ENCODE measurements around the gene RNF166. TPM values are rescaled to one million over a fixed set of nuclear protein-coding genes. Genes with fewer than 3 reads are reported as not detected.

The RNF166 gene
- total RNA-seq, 1 donor from 2014 or later: 19.4 TPM

GRCh38 chr16:88696441-88696840, 9.8 kb downstream of the RNF166 start:
- TF ChIP-seq, protein P1, sequence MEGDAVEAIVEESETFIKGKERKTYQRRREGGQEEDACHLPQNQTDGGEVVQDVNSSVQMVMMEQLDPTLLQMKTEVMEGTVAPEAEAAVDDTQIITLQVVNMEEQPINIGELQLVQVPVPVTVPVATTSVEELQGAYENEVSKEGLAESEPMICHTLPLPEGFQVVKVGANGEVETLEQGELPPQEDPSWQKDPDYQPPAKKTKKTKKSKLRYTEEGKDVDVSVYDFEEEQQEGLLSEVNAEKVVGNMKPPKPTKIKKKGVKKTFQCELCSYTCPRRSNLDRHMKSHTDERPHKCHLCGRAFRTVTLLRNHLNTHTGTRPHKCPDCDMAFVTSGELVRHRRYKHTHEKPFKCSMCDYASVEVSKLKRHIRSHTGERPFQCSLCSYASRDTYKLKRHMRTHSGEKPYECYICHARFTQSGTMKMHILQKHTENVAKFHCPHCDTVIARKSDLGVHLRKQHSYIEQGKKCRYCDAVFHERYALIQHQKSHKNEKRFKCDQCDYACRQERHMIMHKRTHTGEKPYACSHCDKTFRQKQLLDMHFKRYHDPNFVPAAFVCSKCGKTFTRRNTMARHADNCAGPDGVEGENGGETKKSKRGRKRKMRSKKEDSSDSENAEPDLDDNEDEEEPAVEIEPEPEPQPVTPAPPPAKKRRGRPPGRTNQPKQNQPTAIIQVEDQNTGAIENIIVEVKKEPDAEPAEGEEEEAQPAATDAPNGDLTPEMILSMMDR (IDR thresholded peaks at IDR 0.05; ENCODE audit: unreplicated experiment): no peak
- Mint-ChIP-seq H3K4me3 (ENCODE audit: low read depth) (no peak overlapping the region), H3K4me1 (ENCODE audit: low read depth) (no peaks in the 10 kb centered on the region), H3K27me3 (no peaks in the 10 kb centered on the region), H3K36me3 (ENCODE audit: insufficient read depth) (peaks cover 2% of the 10 kb centered on the region), H3K9me3 (ENCODE audit: low read depth) (no peaks in the 10 kb centered on the region), H3K27ac (no peak overlapping the region)
- DNase-seq (ENCODE audit: low spot score, unreplicated experiment): no peak

- Mint-ChIP-seq H3K4me1 (ENCODE audit: low read depth) (no peaks in the 10 kb centered on the region), H3K36me3 (ENCODE audit: insufficient read depth) (peaks cover 2% of the 10 kb centered on the region), H3K27me3 (peaks cover 3% of the 10 kb centered on the region), H3K4me3 (ENCODE audit: low read depth) (no peak overlapping the region), H3K9me3 (ENCODE audit: low read depth) (no peaks in the 10 kb centered on the region), H3K27ac (no peak overlapping the region)
- TF ChIP-seq, protein P1 (IDR thresholded peaks at IDR 0.05; ENCODE audit: unreplicated experiment): no peak
- no peak for DNase-seq (ENCODE audit: low spot score, unreplicated experiment)
Measured at GRCh38 chr16:88695753-88696152, 10.5 kb downstream of the RNF166 start.

- Mint-ChIP-seq H3K27me3 (peaks cover 8% of the 10 kb centered on the region), H3K4me3 (ENCODE audit: low read depth) (no peak overlapping the region), H3K4me1 (ENCODE audit: low read depth) (no peaks in the 10 kb centered on the region), H3K9me3 (ENCODE audit: low read depth) (no peaks in the 10 kb centered on the region), H3K27ac (no peak overlapping the region), H3K36me3 (ENCODE audit: insufficient read depth) (peaks cover 2% of the 10 kb centered on the region)
- no peak for DNase-seq (ENCODE audit: low spot score, unreplicated experiment)
- TF ChIP-seq, protein P1 (IDR thresholded peaks at IDR 0.05; ENCODE audit: unreplicated experiment): no peak
Measured at GRCh38 chr16:88695218-88695617, 11.0 kb downstream of the RNF166 start.

DNA sequence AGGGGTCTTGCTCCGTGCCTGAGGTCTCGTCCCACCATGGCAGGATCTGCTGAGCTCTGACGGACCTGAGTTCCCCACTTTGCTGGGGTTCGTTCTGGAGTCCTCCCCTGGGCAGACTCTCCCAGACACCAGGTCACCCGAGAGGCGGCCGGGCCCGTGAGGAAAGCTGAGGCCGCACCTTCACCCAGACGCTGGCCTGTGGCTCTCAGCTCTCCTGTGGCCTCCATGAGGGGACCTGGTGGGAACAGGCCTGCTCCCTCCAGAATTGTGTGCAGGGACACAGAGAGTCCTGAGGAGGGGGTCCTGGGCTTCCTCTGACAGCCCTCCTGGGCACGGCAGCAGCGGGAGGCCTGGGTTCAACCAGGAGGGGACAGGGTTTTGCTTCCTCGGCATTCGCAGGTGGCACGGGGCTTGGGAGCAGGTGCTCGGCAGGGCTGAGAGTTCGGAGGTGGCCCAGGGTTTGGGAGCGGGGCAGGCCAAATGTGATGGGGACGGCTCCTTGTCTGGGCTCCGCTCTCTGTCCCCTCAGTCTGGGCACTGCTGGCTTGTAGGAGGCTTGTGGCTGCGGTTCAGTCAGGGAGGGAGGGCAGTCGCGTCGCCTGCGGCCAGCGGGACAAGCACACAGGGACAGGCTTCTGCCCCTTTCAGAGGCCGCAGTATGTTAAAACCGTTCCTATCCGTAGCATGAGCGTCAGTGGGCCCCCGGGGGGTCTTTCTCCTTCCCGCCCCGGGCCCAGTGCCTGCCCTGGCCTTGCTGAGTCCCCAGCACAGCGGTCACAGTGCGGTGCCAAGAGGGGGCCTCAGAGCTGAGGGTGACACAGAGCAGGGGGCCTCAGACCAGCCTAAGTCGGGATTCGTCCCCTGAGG, 11.8 kb downstream of the RNF166 start:
- no peaks in the 10 kb centered on the region for H3K9me3 Mint-ChIP-seq (ENCODE audit: low read depth)
- no peak for DNase-seq (ENCODE audit: low spot score, unreplicated experiment)
- H3K27ac Mint-ChIP-seq: no peak overlapping the region
- peaks cover 8% of the 10 kb centered on the region for H3K27me3 Mint-ChIP-seq
- H3K4me3 Mint-ChIP-seq (ENCODE audit: low read depth): no peak overlapping the region
- no peaks in the 10 kb centered on the region for H3K4me1 Mint-ChIP-seq (ENCODE audit: low read depth)
- H3K36me3 Mint-ChIP-seq (ENCODE audit: insufficient read depth): peaks cover 2% of the 10 kb centered on the region
- TF ChIP-seq, protein P1 (IDR thresholded peaks at IDR 0.05; ENCODE audit: unreplicated experiment): no peak

DNA sequence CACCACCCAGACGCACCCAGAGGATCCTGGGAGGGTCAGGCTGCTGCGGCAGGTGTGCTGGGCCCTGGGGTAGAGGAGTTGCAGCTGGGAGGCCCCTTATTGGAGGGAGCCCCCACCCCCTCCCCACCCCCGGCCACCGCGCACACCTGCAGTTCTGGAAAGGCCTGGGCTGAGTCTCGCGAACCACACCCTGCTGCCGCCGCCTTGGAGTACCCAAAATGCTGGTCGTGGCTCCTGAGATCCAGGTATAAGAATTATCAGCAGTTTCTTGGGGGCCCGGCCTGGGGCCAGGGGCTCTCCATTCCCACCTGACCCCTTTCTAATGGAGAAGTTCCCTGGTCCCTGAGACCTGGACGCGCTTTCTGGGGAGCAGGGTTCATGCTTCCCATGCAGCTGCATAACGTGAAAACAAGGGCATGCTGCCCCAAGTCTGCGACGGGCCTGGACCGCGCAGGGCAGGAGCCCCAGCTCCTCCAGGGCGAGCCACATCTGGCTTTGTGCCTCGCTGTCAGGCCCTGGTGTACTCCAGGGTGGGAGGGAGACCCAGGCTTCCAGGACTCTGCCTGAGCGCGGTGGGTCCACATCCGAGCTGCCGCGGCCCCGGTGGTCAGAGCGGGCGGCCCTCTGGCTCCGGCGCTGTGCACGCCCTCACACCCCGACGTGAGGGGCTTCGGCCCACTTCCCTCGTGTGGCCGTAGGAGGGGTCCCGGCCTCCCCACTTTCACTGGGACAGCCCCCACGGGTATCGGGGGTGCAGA, 12.6 kb downstream of the RNF166 start:
- Mint-ChIP-seq H3K9me3 (ENCODE audit: low read depth) (no peaks in the 10 kb centered on the region), H3K27ac (no peak overlapping the region), H3K4me3 (ENCODE audit: low read depth) (no peak overlapping the region), H3K4me1 (ENCODE audit: low read depth) (no peaks in the 10 kb centered on the region), H3K27me3 (peaks cover 15% of the 10 kb centered on the region), H3K36me3 (ENCODE audit: insufficient read depth) (peaks cover 2% of the 10 kb centered on the region)
- TF ChIP-seq, protein P1 (IDR thresholded peaks at IDR 0.05; ENCODE audit: unreplicated experiment): no peak
- DNase-seq (ENCODE audit: low spot score, unreplicated experiment): no peak
